ENCODE data around the gene SLPI. TPM values are rescaled to one million over a fixed set of nuclear protein-coding genes. Genes with fewer than 3 reads are reported as not detected.

Gene SLPI
- total and polyA plus RNA-seq, 2 donors (not counting 3 experiments of a cell fraction or from before 2014, with no cell fraction given), result not detected

- POLR2A ChIA-PET, result no interaction called here
- DNase-seq (ENCODE audit: low read depth, low spot score) (no peak), FAIRE-seq (no peak)
- TF ChIP-seq POLR2A (IDR thresholded peaks at IDR 0.05; ENCODE audit: low read depth, low read length), result no peak
- TF ChIP-seq MYC (IDR thresholded peaks at IDR 0.05; ENCODE audit: low read depth, low read length), result no peak
- TF ChIP-seq CTCF (IDR thresholded peaks at IDR 0.05; ENCODE audit: extremely low read depth in 1 of 2, insufficient read depth in 1 of 2, low read depth in 1 of 2, low read length in 2 of 2), result no peak
- no peak for TF ChIP-seq POLR2AphosphoS5 (IDR thresholded peaks at IDR 0.05; ENCODE audit: insufficient read depth, low read depth, low read length)
- TF ChIP-seq MAX (IDR thresholded peaks at IDR 0.05; ENCODE audit: insufficient read depth, insufficient read length), result no peak
- no peak for TF ChIP-seq JUN (IDR thresholded peaks at IDR 0.05; ENCODE audit: borderline replicate concordance, insufficient read depth, insufficient read length, low read depth)
- no peak for TF ChIP-seq EZH2 (IDR thresholded peaks at IDR 0.05; ENCODE audit: borderline replicate concordance, low read depth, low read length, severe bottlenecking)
- TF ChIP-seq GATA2 (IDR thresholded peaks at IDR 0.05; ENCODE audit: insufficient read depth, insufficient read length, low read depth, low read length), result no peak
- TF ChIP-seq FOS (IDR thresholded peaks at IDR 0.05; ENCODE audit: borderline replicate concordance, insufficient read depth, low read length), result no peak
- no peaks in the 10 kb centered on the region for H3K27me3 ChIP-seq (ENCODE audit: control insufficient read depth in 2 of 2, insufficient read depth in 2 of 2, low read length in 2 of 2)
- H3K36me3 ChIP-seq (ENCODE audit: control insufficient read depth in 2 of 2, extremely low read depth in 1 of 2, insufficient read depth in 2 of 2, low read length in 2 of 2), result no peaks in the 10 kb centered on the region
- H3K79me2 ChIP-seq (ENCODE audit: control insufficient read depth, insufficient read depth, low read length), result no peaks in the 10 kb centered on the region
- no peak overlapping the region for H3K9ac ChIP-seq (replicated peaks; ENCODE audit: extremely low read depth, insufficient read depth, low read length)
- intact Hi-C loops (cut with micrococcal nuclease), result no loop called here
- no peaks in the 10 kb centered on the region for H3K9me3 ChIP-seq (replicated peaks; ENCODE audit: control insufficient read depth, insufficient read depth, low read length)
- H3K27ac ChIP-seq (ENCODE audit: insufficient read depth, low read depth, low read length), result no peak overlapping the region
- no peaks in the 10 kb centered on the region for H3K4me1 ChIP-seq (ENCODE audit: control insufficient read depth, extremely low read depth, insufficient read depth, low read length)
- H3K4me3 ChIP-seq (replicated peaks in 1 of 3; ENCODE audit: insufficient read depth in 1 of 3, low read depth in 1 of 3, low read length in 3 of 3), result no peak overlapping the region
- no TSS peak for BruUV-seq (replicated peaks)
- H3K9me1 ChIP-seq (replicated peaks; ENCODE audit: control insufficient read depth, extremely low read depth, insufficient read depth, low read length), result no peaks in the 10 kb centered on the region
- CTCF ChIA-PET, result interaction anchor here (1.3 to 7.1 kb wide), 3 partner anchors 9 to 239 kb away, joined by 3 to 42 read pairs (median 4); no protein-coding TSS in a partner anchor
- no peak overlapping the region for H2AFZ ChIP-seq (ENCODE audit: low read depth, low read length)
- H4K20me1 ChIP-seq (replicated peaks; ENCODE audit: control insufficient read depth, extremely low read depth, insufficient read depth, low read length), result no peaks in the 10 kb centered on the region
- dilution Hi-C loops (cut with MboI; ENCODE audit: extremely low pct_ligation_motif_present, low sequenced_read_pairs), result no loop called here
- no peak overlapping the region for H3K4me2 ChIP-seq (ENCODE audit: insufficient read depth, low read length)
Observed at GRCh38 chr20:45282700-45283550, 28.6 kb upstream of the SLPI start.

Measured in endothelial cell of umbilical vein (primary cell).